HG03025 (cell line): Measurements from ENCODE around the gene CERK.

Experiments used
- ATAC-seq: cut with Tn5 transposase; IDR thresholded peaks from one replicate; pipeline ENCODE4 v1.9.1; 2021; ENCODE audit warnings: mild to moderate bottlenecking, moderate library complexity; ENCODE audit not compliant: unreplicated experiment, low FRiP score

Gene CERK

DNA sequence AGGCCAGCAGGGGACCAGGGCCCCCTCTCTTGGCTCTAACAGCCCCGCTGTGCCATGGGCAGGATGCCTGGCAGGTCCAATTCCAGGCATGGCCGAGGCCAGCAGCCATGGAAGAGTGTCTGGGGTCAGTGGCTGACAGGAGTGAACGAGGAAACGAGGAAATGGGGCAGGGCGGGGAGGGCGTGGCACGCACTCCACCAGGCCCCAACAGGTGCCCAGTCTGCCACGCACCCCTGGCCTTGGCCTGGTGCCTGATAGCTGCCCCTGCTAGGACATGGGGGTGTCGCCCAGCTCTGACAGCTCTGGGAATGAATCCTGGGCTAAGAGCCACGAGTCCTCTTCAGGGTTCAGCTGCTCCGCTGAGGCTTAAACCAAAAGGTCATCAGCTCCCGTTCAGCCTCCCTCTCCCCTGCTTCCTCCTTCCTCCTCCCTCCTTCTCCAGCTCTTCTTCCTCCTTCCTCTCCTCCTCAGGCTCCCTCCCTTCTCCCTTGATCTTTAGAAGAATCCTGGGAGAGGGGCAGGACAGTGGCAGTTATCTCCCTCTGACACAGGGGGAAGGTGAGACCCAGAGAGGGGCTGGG, 12.9 kb upstream of the CERK start:
- ATAC-seq: no peak

DNA sequence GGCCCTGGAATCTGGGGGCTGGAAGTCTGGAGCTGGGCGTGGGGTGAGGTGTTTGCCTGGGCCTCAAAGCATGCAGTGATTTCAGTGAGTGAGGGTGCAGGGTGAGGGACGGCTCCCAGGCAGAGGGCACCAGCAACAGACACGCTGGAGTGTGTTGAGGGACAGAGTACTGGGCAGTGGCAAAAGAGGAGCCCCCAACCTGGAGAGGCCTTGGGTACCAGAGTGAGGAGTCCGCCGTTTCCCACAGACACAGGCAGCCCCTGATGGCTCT, 12.4 kb upstream of the CERK start:
- no peak for ATAC-seq

- ATAC-seq: no peak
Observed at GRCh38 chr22:46749682-46750529, 11.9 kb upstream of the CERK start.

- ATAC-seq: no peak
Observed at GRCh38 chr22:46748908-46749675, 11.0 kb upstream of the CERK start.

DNA sequence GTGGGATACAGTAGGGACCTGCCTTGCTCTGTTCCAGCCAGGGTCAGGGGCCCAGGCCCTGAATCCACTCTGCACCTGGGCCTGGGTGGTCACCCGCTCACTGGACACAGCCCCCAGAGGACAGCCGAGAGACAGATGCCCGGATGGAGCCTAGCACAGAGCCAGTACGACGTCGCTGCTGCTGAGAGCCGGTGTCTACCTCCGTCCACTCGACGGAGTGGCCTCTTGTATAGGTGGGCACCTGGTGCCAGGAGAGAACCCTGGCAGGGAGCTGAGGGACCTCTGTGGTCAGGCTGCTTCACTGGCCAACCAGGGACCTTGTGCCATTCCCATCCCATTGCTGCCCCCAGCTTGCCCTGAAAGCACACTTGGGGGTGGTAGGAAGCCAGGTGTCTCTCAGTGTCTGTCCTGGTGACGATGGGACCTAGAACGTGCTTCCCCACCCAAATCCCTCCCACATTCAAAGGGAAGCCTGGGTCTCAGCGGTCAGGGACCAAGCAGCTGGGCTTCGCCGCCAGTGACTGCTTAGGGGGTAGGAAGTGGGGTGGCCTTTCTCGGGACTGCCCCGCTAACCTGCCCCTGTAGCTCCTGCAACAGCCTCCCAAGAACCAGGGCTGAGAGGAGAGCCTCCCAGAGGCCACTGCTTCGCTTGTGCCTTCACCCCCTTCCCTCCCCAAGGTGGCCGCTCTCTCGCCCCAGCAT, 10.3 kb upstream of the CERK start:
- ATAC-seq: no peak

- no peak for ATAC-seq
Observed at GRCh38 chr22:46747646-46748045, 9.6 kb upstream of the CERK start.

- ATAC-seq: no peak
Observed at GRCh38 chr22:46746620-46747019, 8.6 kb upstream of the CERK start.

GRCh38 chr22:46746192-46746591, 8.1 kb upstream of the CERK start:
- ATAC-seq: no peak

- ATAC-seq: no peak
Observed at GRCh38 chr22:46744581-46744980, 6.5 kb upstream of the CERK start.

- no peak for ATAC-seq
Observed at GRCh38 chr22:46742576-46743221, 4.6 kb upstream of the CERK start.

GRCh38 chr22:46741974-46742519, 4.0 kb upstream of the CERK start:
- ATAC-seq: no peak

DNA sequence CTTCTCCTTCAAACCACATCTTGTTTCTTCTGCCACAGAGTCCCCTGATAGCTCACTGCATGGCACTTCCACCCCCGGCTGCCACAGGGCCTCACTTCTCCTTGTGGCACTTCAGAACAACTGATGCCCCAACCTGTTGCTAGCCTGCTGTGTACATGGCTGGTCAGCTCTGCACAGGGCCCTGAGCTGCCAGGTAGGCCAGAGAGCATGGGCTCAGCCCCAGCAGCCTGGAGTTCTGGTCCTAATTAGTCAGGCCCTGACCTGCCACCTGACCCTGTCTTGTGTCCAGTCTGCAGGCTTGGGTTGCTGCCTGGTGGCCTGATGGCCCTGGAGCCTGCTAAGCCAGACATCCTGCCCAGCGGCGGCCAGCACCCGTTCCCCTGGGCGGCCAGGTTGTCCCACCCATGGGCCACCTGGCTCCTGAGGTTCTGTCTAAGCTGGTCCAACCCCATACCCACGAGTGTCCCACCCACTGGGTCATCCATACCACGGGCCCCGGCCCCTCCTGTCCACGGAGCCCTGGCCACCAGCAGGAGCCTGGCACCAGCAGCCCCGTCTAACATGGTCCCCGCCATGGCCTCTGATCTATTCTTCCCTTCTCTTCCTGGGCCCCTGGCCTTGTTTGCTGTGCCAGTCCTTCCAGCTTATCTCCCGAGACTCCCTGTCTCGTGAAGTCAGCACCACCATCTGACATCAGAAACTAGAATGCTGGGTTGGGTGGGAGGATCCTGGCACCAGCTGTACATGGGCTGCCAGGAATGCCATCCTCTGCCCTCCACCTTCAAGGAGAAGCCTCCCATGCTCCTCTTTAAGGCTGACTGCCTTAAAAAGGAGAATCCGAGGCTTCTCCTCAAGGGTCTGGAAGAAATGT, 3.1 kb upstream of the CERK start:
- ATAC-seq: no peak

GRCh38 chr22:46739094-46739870, 1.2 kb upstream of the CERK start:
- ATAC-seq: no peak

DNA sequence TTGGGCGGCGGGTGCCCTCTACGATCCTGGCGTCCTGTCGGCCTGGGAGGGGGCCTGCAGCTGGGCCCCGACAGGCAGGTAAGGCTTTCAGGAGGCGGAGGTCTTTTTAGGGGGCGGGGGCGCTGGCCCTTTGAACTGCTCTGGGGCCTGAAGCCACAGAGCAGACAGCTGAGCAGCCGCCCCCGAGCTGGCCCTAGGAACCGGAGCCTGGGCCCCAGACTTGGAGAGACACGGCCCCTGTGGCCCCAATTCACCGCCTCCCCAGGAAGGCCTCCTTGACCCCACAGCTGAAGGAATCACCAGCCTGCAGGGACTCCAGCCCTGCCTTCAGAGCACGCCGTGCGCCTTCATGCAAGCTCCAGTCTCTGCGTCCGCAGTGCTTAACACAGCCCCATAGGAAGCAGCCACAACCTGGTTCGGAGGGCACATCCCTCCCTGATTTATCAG, 618 bp upstream of the CERK start:
- no peak for ATAC-seq

DNA sequence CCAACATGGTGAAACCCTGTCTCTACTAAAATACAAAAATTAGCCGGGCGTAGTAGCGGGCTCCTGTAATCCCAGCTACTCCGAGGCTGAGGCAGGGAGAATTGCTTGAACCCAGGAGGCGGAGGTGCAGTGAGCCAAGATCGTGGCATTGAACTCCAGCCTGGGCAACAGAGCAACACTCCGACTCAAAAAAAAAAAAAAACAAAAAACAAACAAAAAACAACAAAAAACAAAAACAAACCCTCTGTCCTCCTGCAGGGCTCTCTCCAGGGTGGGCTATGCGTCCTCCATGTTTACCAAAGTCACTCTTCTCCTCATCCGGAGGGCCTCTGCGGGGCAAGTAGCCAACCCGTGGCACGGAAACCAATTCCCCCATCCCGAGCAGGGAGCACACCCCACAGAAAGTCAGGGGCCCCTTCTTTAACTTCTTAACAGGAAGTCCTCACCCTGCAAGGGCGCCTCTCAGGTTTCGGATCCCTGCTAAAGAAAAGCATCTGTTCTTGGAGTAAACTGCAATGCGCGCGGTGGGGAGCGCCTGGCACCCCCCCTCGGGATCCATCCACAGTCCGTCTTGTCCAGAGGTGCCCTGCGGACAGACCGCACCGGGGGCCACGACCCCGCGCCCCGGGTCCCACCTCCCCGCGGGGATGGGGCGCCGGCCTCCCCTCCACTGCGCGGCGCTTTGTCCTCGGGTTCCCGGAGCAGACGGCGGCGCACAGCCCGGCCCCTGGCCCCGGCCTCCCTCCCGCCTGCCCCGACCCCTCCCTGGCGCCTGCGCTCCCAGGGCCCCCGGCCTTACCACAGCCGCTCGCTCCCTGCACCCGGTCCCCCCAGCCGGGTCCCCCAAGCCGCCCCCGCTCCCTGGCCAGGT, 712 bp downstream of the CERK start:
- ATAC-seq: peak; percentile 29

DNA sequence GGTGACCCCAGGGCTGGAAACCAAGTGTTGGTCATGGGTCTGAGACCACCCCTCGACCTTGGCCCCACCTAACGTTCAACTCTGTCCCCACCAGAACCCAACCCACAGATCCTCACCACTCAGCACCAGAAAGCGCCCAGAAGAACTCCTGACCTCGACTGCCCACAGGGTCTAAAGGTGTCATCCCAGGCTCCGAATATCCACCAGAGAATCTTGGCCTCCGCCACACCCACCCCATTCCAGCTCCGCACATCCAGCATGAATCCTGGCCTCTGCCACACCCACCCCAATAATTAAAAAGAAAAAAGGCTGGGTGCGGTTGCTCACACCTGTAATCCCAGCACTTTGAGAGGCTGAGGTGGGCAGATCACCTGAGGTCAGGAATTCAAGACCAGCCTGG, 1.3 kb downstream of the CERK start:
- no peak for ATAC-seq

DNA sequence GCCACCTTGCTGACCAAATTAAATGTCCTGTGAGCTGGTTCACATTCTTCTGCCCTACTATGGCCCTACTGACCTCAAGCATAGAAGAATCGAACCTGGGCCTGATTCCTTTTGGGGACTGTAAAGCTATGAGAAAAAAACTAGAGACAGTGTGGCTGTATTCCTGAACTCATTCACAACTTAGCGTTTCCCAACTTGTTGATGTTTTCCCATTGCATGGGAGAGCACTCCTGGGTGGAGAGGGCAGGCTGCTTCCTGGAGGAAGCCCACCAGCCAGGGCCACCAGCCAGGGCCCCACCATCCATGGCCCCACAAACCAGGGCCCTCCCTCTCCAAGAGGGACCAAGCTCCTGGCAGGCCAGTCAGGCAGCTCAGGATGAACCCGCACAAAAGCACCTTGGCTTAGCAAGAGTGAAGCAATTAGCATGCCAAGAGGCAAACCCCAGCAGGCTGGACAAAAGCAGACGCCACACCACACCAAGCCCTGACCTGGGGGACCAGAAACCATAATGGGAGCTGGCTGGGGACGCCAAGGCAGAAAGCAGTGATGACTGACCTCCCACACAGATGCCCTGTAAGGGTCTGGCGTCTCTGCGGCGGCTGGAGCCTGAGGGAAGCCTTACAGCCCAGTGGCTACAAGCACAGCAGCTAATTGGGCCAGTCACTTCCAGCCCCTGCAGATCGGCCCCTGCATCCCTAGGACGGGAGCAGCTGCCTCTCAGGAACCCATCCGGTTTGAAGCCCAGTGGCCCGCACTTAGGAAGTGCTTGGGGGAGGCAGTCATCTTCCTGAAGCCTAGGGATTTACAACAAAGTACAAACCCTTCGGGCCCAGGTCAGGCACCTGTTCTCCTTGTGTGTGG, 2.1 kb downstream of the CERK start:
- no peak for ATAC-seq
